BE2C (cell line): Measurements from ENCODE around the gene SHF.

Experiments
- DNase-seq: peaks from one replicate; pipeline ENCODE4 v3.0.0-alpha.2; 2020
- H3K27me3 ChIP-seq: fragments of 250-450 bp; sonication (Bioruptor Pico); 2 replicates; pipeline ENCODE4 v1.5.1; 2020; ENCODE audit warnings: mild to moderate bottlenecking
- H3K36me3 ChIP-seq: fragments of 250-450 bp; sonication (Bioruptor Pico); 2 replicates; pipeline ENCODE4 v1.5.1; 2020; ENCODE audit warnings: mild to moderate bottlenecking
- H3K4me1 ChIP-seq: fragments of 250-450 bp; sonication (Bioruptor Pico); 2 replicates; pipeline ENCODE4 v1.5.1; 2020
- H3K4me3 ChIP-seq: 2 replicates; pipeline ENCODE4 v1.5.1; 2011; ENCODE audit warnings: low read depth, low read length
- H3K9me3 ChIP-seq: fragments of 250-450 bp; sonication (Bioruptor Pico); 2 replicates; pipeline ENCODE4 v1.5.1; 2020
- CTCF ChIP-seq: IDR thresholded peaks from 2 replicates; pipeline ENCODE4 v1.5.1; 2012; ENCODE audit warnings: mild to moderate bottlenecking, low read depth, low read length

The SHF gene

GRCh38 chr15:45130291-45131000 is 57.3 kb downstream of the SHF start:
- Histone ChIP-seq H3K4me3 (no peak overlapping the region), H3K27me3 (no peaks in the 10 kb centered on the region; the same call in 1 of the 2 replicates), H3K4me1 (peaks cover 24% of the 10 kb centered on the region), H3K9me3 (no peaks in the 10 kb centered on the region), H3K36me3 (no peaks in the 10 kb centered on the region)
- DNase-seq, result no peak
- TF ChIP-seq CTCF, result no peak

GRCh38 chr15:45129651-45130129 is 58.1 kb downstream of the SHF start, which contains the start of the genes DUOX1 and DUOXA1:
Gene DUOX1 (plus strand): TSS chr15:45129994. CDS start chr15:45131967, 1,973 bp downstream.
Gene DUOXA1 (minus strand): TSS chr15:45129879. CDS start chr15:45123014, 6,865 bp downstream.
- Histone ChIP-seq H3K36me3 (no peaks in the 10 kb centered on the region), H3K4me1 (peaks cover 24% of the 10 kb centered on the region), H3K4me3 (no peak within 1 kb of the TSS), H3K27me3 (no peaks in the 10 kb centered on the region; the same call in 1 of the 2 replicates), H3K9me3 (no peaks in the 10 kb centered on the region)
- DNase-seq, result no peak
- TF ChIP-seq CTCF, result no peak

DNA sequence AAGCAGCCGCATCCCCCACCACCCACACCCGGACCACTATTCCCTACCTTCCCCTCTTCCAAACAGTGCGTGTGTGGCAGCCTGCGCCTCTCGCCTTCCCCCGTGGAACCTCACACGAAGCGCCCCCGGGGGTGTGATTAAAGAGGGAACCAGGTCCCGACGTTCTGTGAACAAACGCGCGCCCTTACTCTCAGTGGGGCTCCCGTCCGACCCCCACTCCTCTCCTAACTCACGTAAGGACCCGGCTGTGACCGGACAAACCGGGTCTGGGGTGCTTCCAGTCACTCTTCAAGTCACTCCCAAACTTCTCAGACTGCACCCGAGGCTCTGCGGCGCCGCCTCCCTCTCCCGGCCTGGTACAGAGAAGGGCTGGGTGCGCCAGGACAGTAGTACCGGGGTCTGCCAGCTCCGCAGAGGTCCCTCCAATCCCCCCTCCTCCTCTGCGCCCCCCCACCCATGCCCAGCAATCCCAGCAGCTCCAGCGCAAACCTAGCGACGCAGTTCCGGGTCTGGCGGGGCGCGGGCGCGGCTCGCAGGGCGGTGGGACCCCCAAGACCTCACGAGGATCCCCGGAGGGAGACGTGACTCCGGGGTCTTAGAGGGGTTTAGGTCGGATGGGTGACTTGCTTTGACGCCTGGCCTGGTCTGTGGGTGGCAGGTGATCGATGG is 58.7 kb downstream of the SHF start:
- no peaks in the 10 kb centered on the region; the same call in 1 of the 2 replicates for H3K27me3 ChIP-seq

DNA sequence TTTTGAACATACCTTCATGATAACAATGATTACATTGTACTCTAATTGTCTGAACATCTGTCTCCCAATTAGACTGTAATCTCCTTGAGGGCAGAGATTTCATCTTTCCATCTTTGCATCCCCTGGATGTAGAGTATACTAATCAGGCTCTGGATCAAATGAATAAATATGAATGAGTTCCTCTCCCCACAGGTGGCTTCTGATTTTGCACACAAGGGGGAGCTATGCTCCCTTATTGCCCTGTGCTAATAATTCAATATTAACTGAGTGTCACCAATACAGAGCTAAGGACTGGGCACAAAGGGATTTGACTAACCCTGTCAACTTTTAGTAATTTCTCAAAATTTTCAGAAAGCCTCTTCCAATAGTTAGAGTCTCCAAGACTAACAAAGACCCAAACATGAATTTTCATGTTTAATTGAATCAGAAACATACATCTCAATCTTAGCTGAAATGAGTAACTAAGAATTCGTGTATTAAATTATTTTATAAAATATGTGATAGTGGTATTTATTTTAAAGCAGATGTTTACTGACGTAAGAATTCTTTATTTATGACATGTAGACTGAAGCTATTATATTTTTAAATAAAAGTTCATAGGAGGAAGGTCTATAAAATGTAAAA is 61.1 kb downstream of the SHF start:
- Histone ChIP-seq H3K36me3 (no peaks in the 10 kb centered on the region), H3K4me1 (peaks cover 7% of the 10 kb centered on the region), H3K9me3 (no peaks in the 10 kb centered on the region), H3K27me3 (no peaks in the 10 kb centered on the region), H3K4me3 (no peak overlapping the region)
- peak; percentile 79 for TF ChIP-seq CTCF
- peak; percentile 50 for DNase-seq

More for the DNA sequence above, 58.7 kb downstream of the SHF start:
- H3K4me1 ChIP-seq, result peaks cover 24% of the 10 kb centered on the region
- H3K36me3 ChIP-seq, result no peaks in the 10 kb centered on the region
- no peak overlapping the region for H3K4me3 ChIP-seq
- no peak for DNase-seq
- H3K9me3 ChIP-seq, result no peaks in the 10 kb centered on the region
- no peak for TF ChIP-seq CTCF

- Histone ChIP-seq H3K36me3 (no peaks in the 10 kb centered on the region), H3K4me3 (no peak overlapping the region), H3K4me1 (0 out of 2 replicates have a peak, but pooled peaks cover 2% of the 10 kb centered on the region), H3K27me3 (no peaks in the 10 kb centered on the region), H3K9me3 (no peaks in the 10 kb centered on the region)
- DNase-seq, result no peak
- no peak for TF ChIP-seq CTCF
These were observed 64.4 kb downstream of the SHF start for GRCh38 chr15:45123397-45123796.
